Activated T-cell treated with anti-CD3 and anti-CD28 coated beads, Interleukin-2, amount 50 U/mL, for 1 hour (primary cell): ENCODE data around the gene C19orf67.

Source experiments
- DNase-seq: peaks from one replicate; pipeline ENCODE4 v3.0.0-alpha.2; 2020

C19orf67 gene

DNA sequence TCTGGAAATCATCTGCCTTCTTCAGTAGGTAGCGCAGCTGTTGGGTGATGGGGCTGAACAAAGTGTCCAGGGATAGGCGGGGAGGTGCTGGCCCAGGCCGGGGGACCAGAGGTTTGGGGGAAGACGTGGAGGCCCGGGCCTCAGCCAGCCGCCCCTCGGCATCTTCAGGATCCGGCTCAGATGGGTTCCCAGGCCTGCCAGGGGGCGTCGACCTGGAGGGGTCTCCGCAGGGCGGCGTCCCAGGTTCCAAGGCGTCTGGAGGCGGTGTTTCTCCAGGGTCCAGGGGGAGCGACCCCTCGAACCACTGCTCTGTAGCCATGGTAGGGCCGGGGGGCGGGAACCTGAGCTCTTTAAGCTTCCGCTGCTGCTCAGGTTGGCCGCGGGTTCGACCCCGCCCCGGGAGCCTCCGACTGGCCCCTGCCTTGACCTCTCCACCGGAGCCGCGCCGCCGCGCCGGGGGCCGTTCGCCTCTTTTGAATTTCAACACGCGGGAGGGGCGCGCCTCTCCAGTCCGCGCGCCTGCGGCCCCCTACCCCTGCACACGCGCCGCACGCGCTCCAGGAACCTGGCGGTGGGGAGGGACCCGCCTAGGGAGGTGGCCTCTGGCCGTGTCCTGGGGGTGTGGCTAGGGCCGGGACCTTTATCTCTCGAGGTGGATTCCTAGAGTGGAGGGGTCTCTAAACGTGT lies at the start of gene C19orf67:
Gene C19orf67 (minus strand): TSS at position 475 of the 687 bp plus-strand sequence. CDS start 156 bp downstream, at position 319.
- DNase-seq, result no peak

DNA sequence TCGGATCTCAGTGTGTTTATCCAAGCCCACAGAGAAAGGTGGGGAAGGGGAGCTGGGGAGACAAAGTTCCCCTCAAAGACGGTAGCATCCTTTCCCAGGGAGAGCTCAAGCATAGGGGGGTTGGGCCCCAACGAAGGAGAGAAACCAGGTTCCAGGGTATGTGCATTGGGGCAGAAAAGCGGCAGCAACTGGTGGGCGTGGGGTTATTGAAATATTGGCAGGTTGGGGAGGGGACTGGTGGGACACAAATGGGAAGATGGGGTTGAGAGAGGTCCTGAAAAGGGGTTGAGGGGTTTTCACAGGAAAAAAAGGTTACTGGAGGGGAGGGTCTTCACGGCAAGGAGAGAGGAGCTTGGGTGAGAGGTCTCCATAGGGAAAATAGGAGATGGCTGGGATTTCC lies 49.8 kb upstream of the C19orf67 start:
- no peak for DNase-seq

- no peak for DNase-seq
Observed at GRCh38 chr19:14127929-14128509, 42.4 kb upstream of the C19orf67 start.

DNA sequence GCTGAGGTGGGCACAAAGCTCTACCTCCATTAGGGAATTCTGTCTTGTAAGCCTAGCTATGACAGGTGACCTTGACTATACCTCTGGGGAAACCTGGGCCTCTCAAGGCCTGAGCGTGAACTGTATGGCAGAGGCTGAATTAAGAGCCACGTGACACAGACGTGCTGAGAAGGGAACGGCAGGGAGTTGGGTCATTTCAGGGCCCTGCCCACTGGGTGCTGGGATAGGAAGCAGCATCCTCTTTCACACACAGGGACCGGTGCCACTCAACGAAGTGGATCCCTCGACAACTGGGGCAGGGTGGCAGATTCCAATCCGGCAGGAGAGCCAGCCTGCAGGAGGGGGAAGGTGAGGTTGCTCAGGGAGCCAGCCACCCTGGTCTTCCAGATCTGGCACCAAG lies 41.6 kb upstream of the C19orf67 start:
- no peak for DNase-seq

DNA sequence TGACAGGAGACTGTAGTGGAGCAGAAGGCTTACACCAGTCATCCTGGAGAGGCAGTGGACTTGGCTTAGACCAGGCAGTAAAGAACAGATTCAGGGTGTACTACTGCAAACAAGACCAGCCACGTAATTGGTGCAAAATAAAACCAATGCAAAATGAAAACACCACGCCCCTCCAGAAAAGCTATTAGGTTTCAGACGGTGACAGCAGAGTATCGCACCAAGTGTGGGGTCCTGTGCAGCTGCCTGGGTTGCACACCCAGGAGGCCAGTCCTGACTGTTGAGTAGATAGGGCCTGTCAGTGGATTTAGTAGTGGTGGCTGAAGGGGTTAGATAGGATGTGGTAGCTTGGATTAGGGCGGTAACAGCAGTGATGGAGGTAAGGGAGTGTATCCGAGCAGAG lies 37.3 kb upstream of the C19orf67 start:
- DNase-seq, result no peak

DNA sequence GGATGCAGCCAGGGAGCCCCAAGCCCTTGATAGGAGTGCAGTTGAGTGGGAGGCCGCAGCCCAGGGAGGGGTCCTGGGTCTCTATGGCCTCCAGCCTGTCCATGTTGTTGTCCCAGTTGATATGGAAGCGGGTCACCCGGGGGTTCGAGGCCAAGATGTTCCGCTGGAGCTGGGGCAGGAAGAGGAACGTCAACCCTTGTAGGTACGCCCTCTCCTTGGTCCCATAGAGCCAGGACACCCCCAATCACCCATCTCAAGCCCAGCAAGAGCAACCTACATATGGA lies 34.9 kb upstream of the C19orf67 start:
- DNase-seq, result no peak

- DNase-seq, result no peak
Observed at GRCh38 chr19:14119644-14120496, 34.3 kb upstream of the C19orf67 start.

- DNase-seq, result no peak
Observed at GRCh38 chr19:14119146-14119545, 33.6 kb upstream of the C19orf67 start.

DNA sequence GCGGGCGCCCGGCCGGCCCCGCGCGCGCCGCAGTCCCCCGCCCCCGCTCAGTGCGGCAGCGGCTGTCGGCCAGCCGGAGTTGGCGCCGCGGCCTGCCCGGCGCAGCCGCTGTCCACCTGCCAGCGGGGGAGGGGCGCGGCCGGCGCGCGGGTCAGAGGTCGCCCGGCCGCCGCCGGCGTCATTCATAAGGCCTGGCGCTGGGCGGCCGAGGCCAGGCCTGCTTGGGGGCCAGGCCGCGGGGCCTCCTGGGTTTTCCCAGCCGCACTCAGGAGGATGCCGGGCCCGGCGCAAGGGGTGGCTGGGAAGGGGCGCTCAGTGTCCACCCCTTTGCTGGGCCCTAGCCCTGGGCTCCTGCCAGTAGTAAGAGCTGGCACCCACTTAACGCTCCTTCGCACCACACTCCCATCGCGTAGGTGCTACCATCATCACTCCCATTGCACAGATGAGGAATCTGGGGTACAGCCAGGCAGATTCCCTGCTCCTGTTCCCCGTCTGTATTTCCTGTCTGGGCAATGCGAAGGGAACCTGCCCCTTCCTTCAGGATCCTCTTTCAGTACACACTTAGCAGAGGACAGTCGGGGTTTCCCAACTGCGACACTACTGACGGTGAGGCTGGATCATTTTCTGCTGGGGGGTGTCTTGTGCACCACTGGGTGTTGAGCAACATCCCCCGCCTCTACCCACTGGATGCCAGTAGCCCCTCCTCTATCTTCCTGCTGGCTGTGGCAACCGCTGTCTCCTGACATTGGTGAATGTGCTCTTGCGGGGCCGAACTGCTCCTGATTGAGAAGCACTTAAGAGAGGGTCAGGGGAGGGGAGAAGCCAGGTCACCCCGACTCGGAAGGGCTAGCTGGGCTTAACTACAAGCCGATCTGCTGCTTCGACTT lies 32.8 kb upstream of the C19orf67 start:
- DNase-seq, result peak; percentile 55

- DNase-seq, result peak; percentile 98
Observed at GRCh38 chr19:14117668-14118164, 32.1 kb upstream of the C19orf67 start, which contains the start of gene PRKACA. TSS of gene PRKACA (minus strand) at chr19:14117762. CDS start at chr19:14117547, 215 bp downstream.

- DNase-seq, result no peak
Observed at GRCh38 chr19:14116918-14117578, 31.5 kb upstream of the C19orf67 start.

GRCh38 chr19:14116525-14116917 lies 30.9 kb upstream of the C19orf67 start:
- DNase-seq, result no peak

GRCh38 chr19:14115756-14116155 lies 30.2 kb upstream of the C19orf67 start:
- DNase-seq, result no peak

- DNase-seq, result peak; percentile 59
Observed at GRCh38 chr19:14114854-14115253, 29.3 kb upstream of the C19orf67 start.

GRCh38 chr19:14114439-14114838 lies 28.9 kb upstream of the C19orf67 start:
- no peak for DNase-seq

DNA sequence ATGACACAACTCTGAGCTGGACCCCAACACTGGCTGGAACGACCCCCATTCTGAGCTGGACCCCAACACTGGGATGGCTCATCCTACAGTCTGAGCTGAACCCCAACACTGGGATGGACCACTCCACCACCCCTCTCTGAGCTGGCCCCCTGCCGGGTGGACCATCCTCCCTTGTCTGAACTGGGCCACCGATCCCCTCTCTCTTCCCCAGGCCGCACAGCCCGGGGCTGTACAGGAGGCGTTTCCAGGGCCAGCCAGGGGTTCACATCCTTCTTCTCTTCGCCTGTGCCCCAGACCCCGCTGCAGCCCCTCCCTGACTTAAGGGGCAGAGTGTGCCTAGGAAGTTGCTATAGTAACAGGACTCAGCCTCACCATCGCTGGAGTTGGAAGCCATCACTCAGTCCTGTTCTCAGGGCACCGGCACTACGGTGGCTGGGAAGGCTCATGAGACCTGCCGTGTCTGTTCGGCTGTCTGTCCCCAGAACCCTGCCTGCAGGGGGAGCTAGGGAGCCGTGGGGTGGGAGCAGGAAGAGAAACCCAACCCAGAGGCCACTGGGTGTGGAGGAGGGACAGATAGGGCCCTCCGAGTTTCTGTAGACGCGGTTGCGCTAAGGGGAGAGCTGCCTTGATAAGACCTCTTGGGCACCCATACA lies 28.3 kb upstream of the C19orf67 start:
- DNase-seq, result peak; percentile 64

DNA sequence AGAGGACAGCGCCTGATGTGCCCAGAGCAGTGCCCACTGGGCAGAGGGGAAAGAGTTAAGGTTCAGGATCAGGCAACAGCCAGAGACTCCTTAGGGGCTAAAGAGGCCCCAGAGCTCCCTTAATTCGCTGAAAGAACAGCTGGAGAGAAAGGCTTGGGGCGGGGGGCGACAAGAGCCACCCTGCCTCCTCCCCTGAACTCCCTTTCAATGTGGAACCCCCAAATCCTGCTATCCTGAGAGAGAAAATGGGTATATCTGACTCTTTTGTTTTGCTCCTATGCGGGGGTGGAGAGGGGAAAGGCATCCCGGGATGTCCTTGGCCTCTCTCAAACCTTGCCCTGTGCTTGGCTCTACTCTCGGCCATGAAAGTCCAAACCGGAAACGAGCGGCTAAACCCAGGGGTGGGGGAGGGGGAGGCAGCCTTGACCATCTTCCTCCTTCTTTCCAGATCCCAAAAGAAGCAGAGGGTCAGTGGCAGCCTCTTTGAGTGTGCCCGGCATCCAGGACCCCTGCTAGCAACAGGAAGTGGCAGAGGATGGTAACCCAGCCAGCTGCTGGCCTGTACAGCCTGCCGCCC lies 27.3 kb upstream of the C19orf67 start:
- DNase-seq, result no peak

- no peak for DNase-seq
Observed at GRCh38 chr19:14112051-14112808, 26.6 kb upstream of the C19orf67 start.

GRCh38 chr19:14111486-14111885 lies 25.9 kb upstream of the C19orf67 start:
- no peak for DNase-seq

DNA sequence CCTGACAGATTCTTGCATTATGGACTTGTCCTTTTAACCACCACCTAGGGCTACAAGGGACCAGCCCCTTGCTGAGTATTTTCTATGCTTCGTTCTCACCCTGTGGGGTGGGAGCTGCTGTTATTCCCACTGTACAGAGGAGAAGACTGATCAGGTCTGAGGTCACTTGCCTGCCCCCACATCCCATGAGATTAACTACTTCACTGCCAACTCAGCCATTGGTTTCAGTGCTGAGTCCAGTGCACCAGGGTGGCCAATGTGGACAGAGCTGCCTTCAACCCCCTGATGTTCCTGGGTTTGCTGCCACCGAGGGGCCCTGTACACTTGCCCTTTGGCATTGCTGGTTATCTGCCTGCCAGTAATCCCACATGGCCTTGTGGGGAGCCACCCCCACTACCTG lies 25.1 kb upstream of the C19orf67 start:
- no peak for DNase-seq
